ENCODE measurements around the gene IL1RAPL2. TPM values are rescaled to one million over a fixed set of nuclear protein-coding genes. Genes with fewer than 3 reads are reported as not detected.

Gene IL1RAPL2
- total and polyA plus RNA-seq, 2 of the 8 experiments (the other 6 are each of a cell fraction or from before 2014, with no cell fraction given) = 0.20 to 1.3 TPM

GRCh38 chrX:105050921-105051320, 484.9 kb downstream of the IL1RAPL2 start:
- Histone ChIP-seq H2BK120ac (replicated peaks; ENCODE audit: low read depth, low read length) (no peak overlapping the region), H4K91ac (replicated peaks; ENCODE audit: insufficient read length, low read length) (no peak overlapping the region), H3K4me3 (ENCODE audit: extremely low read depth in 1 of 4, insufficient read depth in 2 of 4, low read depth in 3 of 4, low read length in 4 of 4) (no peak overlapping the region), H3K27me3 (replicated peaks in 1 of 4; ENCODE audit: control insufficient read depth in 3 of 4, extremely low read depth in 1 of 4, insufficient read depth in 3 of 4, low read length in 3 of 4) (no peaks in the 10 kb centered on the region), H2AK5ac (ENCODE audit: low read depth, low read length) (no peak overlapping the region), H3K18ac (ENCODE audit: extremely low read depth, low read length) (no peak overlapping the region), H3K23ac (ENCODE audit: insufficient read length) (no peak overlapping the region), H3K4me2 (ENCODE audit: insufficient read depth in 1 of 2, low read depth in 2 of 2, low read length in 2 of 2) (no peak overlapping the region), H2BK20ac (ENCODE audit: low read length) (no peak overlapping the region), H4K8ac (ENCODE audit: extremely low read depth, insufficient read depth, low read length) (no peak overlapping the region), H3K4ac (replicated peaks; ENCODE audit: insufficient read length, low read depth, low read length) (no peak overlapping the region), H4K5ac (ENCODE audit: insufficient read length, low read depth, low read length) (no peak overlapping the region), H3K9ac (replicated peaks in 1 of 4; ENCODE audit: extremely low read depth in 1 of 4, low read depth in 3 of 4, low read length in 3 of 4) (no peak overlapping the region), H3K14ac (ENCODE audit: insufficient read length) (no peak overlapping the region), H2AFZ (ENCODE audit: low read length) (no peak overlapping the region), H3K56ac (replicated peaks; ENCODE audit: insufficient read length, low read depth, low read length) (no peak overlapping the region), H3K36me3 (ENCODE audit: control insufficient read depth in 2 of 4, insufficient read depth in 4 of 4, low read length in 3 of 4) (no peaks in the 10 kb centered on the region), H2BK15ac (ENCODE audit: low read length) (no peak overlapping the region), H2BK5ac (ENCODE audit: low read depth, low read length) (no peak overlapping the region), H3K23me2 (ENCODE audit: low read depth, low read length) (no peaks in the 10 kb centered on the region; the same call in 1 of the 2 replicates), H3K79me1 (ENCODE audit: low read depth, low read length) (no peaks in the 10 kb centered on the region), H3K9me3 (ENCODE audit: insufficient read depth in 2 of 2, low read depth in 1 of 2, low read length in 1 of 2) (no peaks in the 10 kb centered on the region), H3K4me1 (replicated peaks in 1 of 4; ENCODE audit: control insufficient read depth in 3 of 4, insufficient read depth in 4 of 4, low read length in 3 of 4) (peaks cover 0 to 2% (median 0%) of the 10 kb centered on the region in 4 experiments; a peak in 1 of 7 replicates), H3K27ac (ENCODE audit: low read depth, low read length) (no peak overlapping the region), H4K20me1 (replicated peaks in 1 of 2; ENCODE audit: control insufficient read depth in 1 of 2, insufficient read depth in 2 of 2, low read length in 2 of 2) (no peaks in the 10 kb centered on the region), H2BK12ac (ENCODE audit: low read depth, low read length) (no peak overlapping the region), H3K79me2 (ENCODE audit: control insufficient read depth in 1 of 2, insufficient read depth in 2 of 2, low read length in 2 of 2) (no peaks in the 10 kb centered on the region)
- FAIRE-seq (no peak), DNase-seq (ENCODE audit: low read depth in 1 of 2, low spot score in 2 of 2) (no peak)
- CTCF ChIA-PET (ENCODE audit: partially characterized antibody) = no interaction called here
- POLR2A ChIA-PET (ENCODE audit: partially characterized antibody) = no interaction called here
- WGBS, 2 experiments (ENCODE audit: extremely low coverage in 1 of 2, insufficient coverage in 1 of 2, insufficient read length in 1 of 2, insufficient replicate concordance in 2 of 2, low coverage in 1 of 2, low lambda C conversion rate in 2 of 2, missing lambda C conversion rate in 1 of 2) = no CpG with 5 or more reads among the region's 7 CpGs
- TF ChIP-seq BRCA1 (IDR thresholded peaks at IDR 0.05; ENCODE audit: low read depth, low read length) = no peak
- no peak for TF ChIP-seq YY1 (IDR thresholded peaks at IDR 0.05; ENCODE audit: low read depth, low read length)
- TF ChIP-seq RNF2 (IDR thresholded peaks at IDR 0.05; ENCODE audit: borderline replicate concordance, low read depth, low read length, missing control alignments, poor library complexity, severe bottlenecking) = no peak
- TF ChIP-seq PHF8 (conservative IDR thresholded peaks at IDR 0.05; ENCODE audit: low read depth, low read length) = no peak

Data from H1 (cell line).